Thyroid gland (tissue), 4 donors: Measurements from ENCODE around the gene TTLL13. TPM values are rescaled to one million over a fixed set of nuclear protein-coding genes. Genes with fewer than 3 reads are reported as not detected.

ENCODE experiments used
- DNase-seq, 2 donors: peaks; one replicate each; pipeline ENCODE4 v3.0.0-alpha.2; 2019
- H3K27ac ChIP-seq, 3 donors: fragments of 200-600 bp; sonication (generic); 1 replicate in 2 of 3; 2 replicates in 1 of 3; pipeline ENCODE4 v1.5.1; 2016 to 2019; ENCODE audit warnings: mild to moderate bottlenecking in 1 of 3, moderate library complexity in 1 of 3
- H3K27me3 ChIP-seq: fragments of 200-600 bp; sonication (generic); one replicate; pipeline ENCODE4 v1.5.1; 2019
- H3K36me3 ChIP-seq, 2 donors: fragments of 200-600 bp; sonication (generic); one replicate each; pipeline ENCODE4 v1.5.1; 2016 to 2019
- H3K4me1 ChIP-seq, 2 donors: fragments of 200-600 bp; sonication (generic); one replicate each; pipeline ENCODE4 v1.5.1; 2017 to 2019
- H3K4me3 ChIP-seq, 3 donors: fragments of 200-600 bp; sonication (generic); replicated peaks in 1 of 3; 1 replicate in 2 of 3; 2 replicates in 1 of 3; pipeline ENCODE4 v1.5.1; 2016; ENCODE audit warnings: mild to moderate bottlenecking in 1 of 3
- H3K9me3 ChIP-seq: fragments of 200-600 bp; sonication (generic); one replicate; pipeline ENCODE4 v1.5.1; 2017
- POLR2A ChIP-seq, 2 donors: fragments of 450-650 bp; IDR thresholded peaks; one replicate each; pipeline ENCODE4 v1.6.1; 2017; ENCODE audit warnings: antibody characterized with exemption in 2 of 2, mild to moderate bottlenecking in 2 of 2, moderate library complexity in 1 of 2
- WGBS, 2 donors: methylation state at CpG; one replicate each; pipeline ENCODE4 v1.1.5; 2017; 5-methylcytosine and 5-hydroxymethylcytosine counted together
- intact Hi-C: fragments of 100-400 bp; cut with DNase I; formaldehyde crosslinking; loops from one replicate; pipeline ENCODE4 v1.15.1; 2023
- total RNA-seq, 4 donors: library from RNA; depleted of rRNA; stranded (reverse); fragments of >200 nt; gene quantifications; one replicate each; pipeline ENCODE4 v1.2.3, GENCODE V29; 2016
- TF ChIP-seq, protein P1 (sequence below), 6 experiments: fragments of 200-600 bp in 3 of 6; fragments of 450-650 bp in 3 of 6; sonication (generic) in 3 of 6; IDR thresholded peaks; one replicate each; pipeline ENCODE4 v1.5.1; 2016 to 2019; ENCODE audit warnings: antibody characterized with exemption in 6 of 6, mild to moderate bottlenecking in 2 of 6, inconsistent platforms in 1 of 6, moderate library complexity in 1 of 6

The TTLL13 gene
- total RNA-seq, 4 donors from 2014 or later, result 0.13 to 0.22 TPM; not detected in 2

DNA sequence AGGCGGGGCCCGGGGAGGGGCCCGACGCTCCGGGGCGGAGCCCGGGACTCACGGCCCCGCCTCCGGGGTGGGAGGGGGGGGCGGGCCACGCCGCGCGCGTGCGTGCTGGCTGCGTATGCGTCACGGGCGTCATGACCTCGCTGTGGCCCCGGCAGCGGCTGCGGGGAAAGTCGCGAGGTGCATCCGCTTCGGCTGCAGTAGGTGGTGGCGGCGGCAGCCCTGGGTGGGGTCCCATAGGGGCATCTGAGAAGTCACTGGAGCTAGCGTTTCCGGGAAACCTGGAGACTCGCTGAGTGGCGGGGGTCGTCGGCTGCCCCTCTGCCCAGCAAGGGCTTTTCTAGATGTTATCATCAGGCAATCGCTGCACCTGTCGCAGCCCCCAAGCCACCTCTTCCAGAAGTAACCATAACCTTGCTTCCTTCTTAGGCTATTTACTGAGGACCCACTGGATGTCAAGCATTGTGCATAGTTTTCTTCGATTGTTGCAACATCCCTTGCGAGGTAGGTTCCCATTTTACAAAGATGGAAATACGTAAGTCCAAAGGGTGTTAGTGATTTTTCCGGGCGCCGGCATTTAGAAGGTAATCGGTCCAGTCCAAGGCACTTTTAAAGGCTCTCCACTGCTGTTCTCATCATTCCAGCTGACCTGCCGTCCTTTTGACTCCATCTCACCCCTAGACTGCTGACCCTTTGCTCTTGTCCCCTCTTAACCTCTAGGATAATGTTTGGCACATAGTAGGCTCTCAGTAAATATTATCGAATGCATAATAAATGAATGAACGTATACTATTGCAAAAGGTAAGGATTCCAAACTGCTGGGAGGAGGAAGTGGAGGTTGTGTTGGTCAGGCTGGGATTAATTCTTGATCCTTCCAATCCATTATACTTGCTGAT is 15.0 kb upstream of the TTLL13 start, which contains the start of gene GDPGP1:
TSS of gene GDPGP1 (plus strand) at position 114 of the 893 bp plus-strand sequence. CDS start 6,700 bp downstream, outside the sequence.
- intact Hi-C loops, result no loop called here
- TF ChIP-seq, protein P1, sequence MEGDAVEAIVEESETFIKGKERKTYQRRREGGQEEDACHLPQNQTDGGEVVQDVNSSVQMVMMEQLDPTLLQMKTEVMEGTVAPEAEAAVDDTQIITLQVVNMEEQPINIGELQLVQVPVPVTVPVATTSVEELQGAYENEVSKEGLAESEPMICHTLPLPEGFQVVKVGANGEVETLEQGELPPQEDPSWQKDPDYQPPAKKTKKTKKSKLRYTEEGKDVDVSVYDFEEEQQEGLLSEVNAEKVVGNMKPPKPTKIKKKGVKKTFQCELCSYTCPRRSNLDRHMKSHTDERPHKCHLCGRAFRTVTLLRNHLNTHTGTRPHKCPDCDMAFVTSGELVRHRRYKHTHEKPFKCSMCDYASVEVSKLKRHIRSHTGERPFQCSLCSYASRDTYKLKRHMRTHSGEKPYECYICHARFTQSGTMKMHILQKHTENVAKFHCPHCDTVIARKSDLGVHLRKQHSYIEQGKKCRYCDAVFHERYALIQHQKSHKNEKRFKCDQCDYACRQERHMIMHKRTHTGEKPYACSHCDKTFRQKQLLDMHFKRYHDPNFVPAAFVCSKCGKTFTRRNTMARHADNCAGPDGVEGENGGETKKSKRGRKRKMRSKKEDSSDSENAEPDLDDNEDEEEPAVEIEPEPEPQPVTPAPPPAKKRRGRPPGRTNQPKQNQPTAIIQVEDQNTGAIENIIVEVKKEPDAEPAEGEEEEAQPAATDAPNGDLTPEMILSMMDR (IDR thresholded peaks at IDR 0.05), result no peak
- peak in 1 of 2 donors; percentile 84 for TF ChIP-seq POLR2A (IDR thresholded peaks at IDR 0.05)
- peak within 1 kb of the TSS; percentile 70 to 95 (median 72) for H3K4me3 ChIP-seq
- peaks cover 20 to 25% of the 10 kb centered on the region in 2 donors for H3K4me1 ChIP-seq
- peak within 1 kb of the TSS; percentile 77 to 88 (median 86) for H3K27ac ChIP-seq
- WGBS, 2 donors, result 14 to 16% methylated on average over 12 to 17 of the region's 49 CpGs
- no peak for DNase-seq
- peaks cover 21 to 25% of the 10 kb centered on the region in 2 donors for H3K36me3 ChIP-seq
- H3K9me3 ChIP-seq, result no peaks in the 10 kb centered on the region
- no peaks in the 10 kb centered on the region for H3K27me3 ChIP-seq

DNA sequence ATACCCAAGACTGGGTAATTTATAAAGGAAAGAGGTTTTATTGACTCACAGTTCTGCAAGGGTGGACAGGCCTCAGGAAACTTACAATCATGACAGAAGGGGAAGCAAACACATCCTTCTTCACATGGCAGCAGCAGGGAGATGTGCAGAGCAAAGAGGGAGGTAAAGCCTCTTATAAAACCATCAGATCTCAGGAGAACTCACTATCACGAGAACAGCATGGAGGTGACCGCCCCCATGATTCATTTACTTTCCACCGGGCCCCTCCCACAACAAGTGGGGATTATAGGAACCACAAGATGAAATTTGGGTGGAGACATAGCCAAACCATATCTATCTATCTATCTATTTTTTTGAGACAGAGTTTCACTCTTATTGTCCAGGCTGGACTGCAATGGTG is 10.0 kb upstream of the TTLL13 start:
- H3K27me3 ChIP-seq, result no peaks in the 10 kb centered on the region
- no peak overlapping the region for H3K4me3 ChIP-seq
- peaks cover 10 to 11% of the 10 kb centered on the region in 2 donors for H3K36me3 ChIP-seq
- intact Hi-C loops, result no loop called here
- no peak for DNase-seq
- H3K4me1 ChIP-seq, result peaks cover 4 to 8% of the 10 kb centered on the region in 2 donors
- 86% methylated on average over 3 of the region's 3 CpGs for WGBS, 2 donors
- TF ChIP-seq POLR2A (IDR thresholded peaks at IDR 0.05), result no peak
- TF ChIP-seq, protein P1 (IDR thresholded peaks at IDR 0.05), result no peak
- no peaks in the 10 kb centered on the region for H3K9me3 ChIP-seq
- no peak overlapping the region for H3K27ac ChIP-seq

DNA sequence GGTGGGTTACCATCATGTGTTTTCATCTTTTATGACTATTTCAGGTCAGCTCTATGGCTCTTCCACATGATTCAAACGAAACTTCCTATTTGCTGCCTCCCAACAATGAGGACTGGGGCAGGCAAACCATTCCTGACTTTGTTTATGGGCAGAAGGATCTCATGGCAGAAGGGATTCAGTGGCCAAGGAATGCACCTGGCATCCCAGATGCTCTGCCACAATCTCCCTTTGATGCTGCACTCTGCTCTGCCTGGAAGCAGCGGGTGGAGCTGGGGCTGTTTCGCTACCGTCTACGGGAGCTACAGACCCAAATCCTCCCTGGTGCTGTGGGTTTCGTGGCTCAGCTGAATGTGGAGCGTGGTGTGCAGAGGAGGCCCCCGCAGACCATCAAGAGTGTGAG is 8.5 kb upstream of the TTLL13 start:
- H3K9me3 ChIP-seq, result no peaks in the 10 kb centered on the region
- no peak overlapping the region for H3K27ac ChIP-seq
- H3K27me3 ChIP-seq, result no peaks in the 10 kb centered on the region
- H3K36me3 ChIP-seq, result peaks cover 10 to 11% of the 10 kb centered on the region in 2 donors
- no peaks in the 10 kb centered on the region for H3K4me1 ChIP-seq
- no peak overlapping the region for H3K4me3 ChIP-seq
- 91 to 95% methylated on average over 6 to 8 of the region's 8 CpGs for WGBS, 2 donors
- TF ChIP-seq, protein P1 (IDR thresholded peaks at IDR 0.05), result no peak
- DNase-seq, result no peak
- intact Hi-C loops, result no loop called here

DNA sequence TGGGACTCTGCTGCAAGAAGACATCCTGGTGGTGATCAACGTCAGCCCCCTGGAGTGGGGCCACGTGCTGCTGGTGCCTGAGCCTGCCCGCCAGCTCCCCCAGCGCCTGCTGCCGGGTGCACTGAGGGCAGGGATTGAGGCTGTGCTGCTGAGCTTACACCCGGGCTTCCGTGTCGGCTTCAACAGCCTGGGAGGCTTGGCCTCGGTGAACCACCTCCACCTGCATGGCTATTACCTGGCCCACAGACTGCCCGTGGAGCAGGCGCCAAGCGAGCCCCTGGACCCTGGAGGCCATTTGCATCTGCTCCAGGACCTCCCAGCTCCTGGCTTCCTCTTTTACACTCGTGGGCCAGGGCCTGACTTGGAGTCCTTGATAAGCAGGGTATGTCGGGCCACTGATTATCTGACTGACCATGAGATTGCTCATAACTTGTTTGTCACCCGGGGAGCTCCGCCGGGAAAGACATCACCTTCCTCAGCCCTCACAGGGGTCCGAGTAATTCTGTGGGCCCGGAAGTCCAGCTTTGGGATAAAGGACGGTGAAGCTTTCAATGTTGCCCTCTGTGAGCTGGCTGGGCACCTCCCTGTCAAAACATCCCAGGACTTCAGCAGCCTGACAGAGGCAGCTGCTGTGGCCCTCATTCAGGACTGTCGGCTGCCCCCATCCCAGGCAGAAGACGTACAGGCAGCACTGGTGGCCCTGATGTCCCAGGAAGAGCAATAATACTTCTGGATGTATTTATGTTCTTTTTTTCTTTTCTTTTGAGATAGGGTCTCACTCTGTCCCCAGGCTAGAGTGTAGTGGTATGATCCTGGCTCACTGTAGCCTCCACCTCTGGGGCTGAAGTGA is 7.8 kb upstream of the TTLL13 start:
- WGBS, 2 donors, result 89 to 94% methylated on average over 8 to 21 of the region's 22 CpGs
- Histone ChIP-seq H3K4me1 (no peaks in the 10 kb centered on the region), H3K27me3 (no peaks in the 10 kb centered on the region), H3K36me3 (peaks cover 5 to 10% of the 10 kb centered on the region in 2 donors), H3K9me3 (no peaks in the 10 kb centered on the region), H3K4me3 (no peak overlapping the region), H3K27ac (no peak overlapping the region)
- intact Hi-C loops, result no loop called here
- TF ChIP-seq POLR2A (IDR thresholded peaks at IDR 0.05), result no peak
- TF ChIP-seq, protein P1 (IDR thresholded peaks at IDR 0.05), result no peak
- DNase-seq, result no peak
